SU-DHL-6 (cell line): Measurements from ENCODE around the gene ATCAY.

ENCODE experiments used
- H2AFZ ChIP-seq: fragments of 200-600 bp; sonication (generic); 2 replicates; pipeline ENCODE4 v1.6.1; 2014; ENCODE audit warnings: low read depth, mild to moderate bottlenecking, moderate library complexity, mixed read lengths, antibody characterized with exemption, low read length; ENCODE audit not compliant: severe bottlenecking
- H3F3A ChIP-seq: fragments of 200-600 bp; shearing (Covaris generic); 2 replicates; pipeline ENCODE4 v1.6.0; 2016; ENCODE audit warnings: antibody characterized with exemption, mild to moderate bottlenecking; ENCODE audit not compliant: insufficient read depth
- H3K27ac ChIP-seq: fragments of 200-600 bp; sonication (generic); 2 replicates; pipeline ENCODE4 v1.5.1; 2016; ENCODE audit warnings: low read depth, mild to moderate bottlenecking, low read length, moderate library complexity, mixed read lengths
- H3K27me3 ChIP-seq: fragments of 200-600 bp; sonication (generic), shearing (Covaris generic); 2 replicates; pipeline ENCODE4 v1.6.0; 2014; ENCODE audit warnings: mild to moderate bottlenecking, low read length
- H3K36me3 ChIP-seq: fragments of 200-600 bp; sonication (generic); 2 replicates; pipeline ENCODE4 v1.6.1; 2014; ENCODE audit warnings: mild to moderate bottlenecking, low read length, mixed read lengths
- H3K4me2 ChIP-seq: fragments of 300-600, 200-600 bp; shearing (Covaris generic), sonication (generic); 2 replicates; pipeline ENCODE4 v1.6.0; 2014; ENCODE audit warnings: low read length, low read depth, mild to moderate bottlenecking; ENCODE audit not compliant: poor library complexity, severe bottlenecking
- H3K4me3 ChIP-seq: fragments of 200-600 bp; sonication (generic); 2 replicates; pipeline ENCODE4 v1.5.1; 2014; ENCODE audit warnings: antibody characterized with exemption, low read length, mild to moderate bottlenecking, mixed read lengths; ENCODE audit not compliant: insufficient read depth, poor library complexity, severe bottlenecking
- H3K79me2 ChIP-seq: fragments of 200-600 bp; sonication (generic); 2 replicates; pipeline ENCODE4 v1.6.1; 2014; ENCODE audit warnings: mild to moderate bottlenecking, low read length, moderate library complexity; ENCODE audit not compliant: insufficient read depth
- H3K9ac ChIP-seq: fragments of 200-600 bp; sonication (generic); 2 replicates; pipeline ENCODE4 v1.7.0; 2014; ENCODE audit warnings: mild to moderate bottlenecking, low read length
- H3K9me2 ChIP-seq: fragments of 200-600 bp; sonication (generic); replicated peaks from 2 replicates; pipeline ENCODE4 v1.6.1; 2014; ENCODE audit warnings: low read length; ENCODE audit not compliant: insufficient read depth
- H3K9me3 ChIP-seq: fragments of 200-600 bp; sonication (generic); 2 replicates; pipeline ENCODE4 v1.6.1; 2014; ENCODE audit warnings: low read length, mixed read lengths; ENCODE audit not compliant: insufficient read depth
- H4K20me1 ChIP-seq: fragments of 200-600 bp; sonication (generic); 2 replicates; pipeline ENCODE4 v1.6.1; 2014; ENCODE audit warnings: low read depth, mild to moderate bottlenecking, antibody characterized with exemption, low read length, moderate library complexity, mixed read lengths
- EZH2phosphoT487 ChIP-seq: fragments of 200-600 bp; sonication (generic), shearing (Covaris generic); conservative IDR thresholded peaks from 2 replicates; pipeline ENCODE4 v1.6.1; 2018; ENCODE audit warnings: mild to moderate bottlenecking, antibody characterized with exemption, low read length, moderate library complexity, mixed read lengths
- TF ChIP-seq, protein P1 (sequence below): fragments of 200-600 bp; sonication (generic); IDR thresholded peaks from one replicate; pipeline ENCODE4 v1.5.1; 2017; ENCODE audit warnings: antibody characterized with exemption, mild to moderate bottlenecking, low read length, moderate library complexity; ENCODE audit not compliant: insufficient read depth, poor library complexity, severe bottlenecking

The ATCAY gene

DNA sequence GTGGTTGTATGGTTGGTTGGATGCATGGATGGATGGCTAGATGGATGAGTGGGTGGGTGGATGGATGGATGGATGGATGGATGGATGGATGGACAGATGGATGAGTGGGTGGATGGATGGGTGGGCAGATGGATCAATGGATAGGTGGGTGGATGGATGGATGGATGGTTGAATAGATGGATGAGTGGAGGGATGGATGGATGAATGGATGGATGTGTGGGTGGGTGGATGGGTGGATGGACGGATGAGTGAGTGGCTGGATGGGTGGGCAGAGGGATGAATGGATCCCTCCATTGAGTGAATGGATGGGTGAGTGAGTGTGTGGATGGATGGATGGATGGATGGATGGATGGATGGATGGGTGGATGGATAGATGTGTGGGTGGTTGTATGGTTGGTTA, 43.4 kb downstream of the ATCAY start:
- Histone ChIP-seq H3F3A (no peaks in the 10 kb centered on the region), H3K9me2 (no peaks in the 10 kb centered on the region), H3K27me3 (no peaks in the 10 kb centered on the region), H3K27ac (no peak overlapping the region), H3K4me3 (no peak overlapping the region), H3K79me2 (no peaks in the 10 kb centered on the region), H3K9me3 (peaks cover 4% of the 10 kb centered on the region; the same call in 1 of the 2 replicates), H3K36me3 (no peaks in the 10 kb centered on the region), H3K4me2 (no peak overlapping the region), H4K20me1 (no peaks in the 10 kb centered on the region), H2AFZ (no peak overlapping the region), H3K9ac (no peak overlapping the region)
- no peak for TF ChIP-seq EZH2phosphoT487
- TF ChIP-seq, protein P1, sequence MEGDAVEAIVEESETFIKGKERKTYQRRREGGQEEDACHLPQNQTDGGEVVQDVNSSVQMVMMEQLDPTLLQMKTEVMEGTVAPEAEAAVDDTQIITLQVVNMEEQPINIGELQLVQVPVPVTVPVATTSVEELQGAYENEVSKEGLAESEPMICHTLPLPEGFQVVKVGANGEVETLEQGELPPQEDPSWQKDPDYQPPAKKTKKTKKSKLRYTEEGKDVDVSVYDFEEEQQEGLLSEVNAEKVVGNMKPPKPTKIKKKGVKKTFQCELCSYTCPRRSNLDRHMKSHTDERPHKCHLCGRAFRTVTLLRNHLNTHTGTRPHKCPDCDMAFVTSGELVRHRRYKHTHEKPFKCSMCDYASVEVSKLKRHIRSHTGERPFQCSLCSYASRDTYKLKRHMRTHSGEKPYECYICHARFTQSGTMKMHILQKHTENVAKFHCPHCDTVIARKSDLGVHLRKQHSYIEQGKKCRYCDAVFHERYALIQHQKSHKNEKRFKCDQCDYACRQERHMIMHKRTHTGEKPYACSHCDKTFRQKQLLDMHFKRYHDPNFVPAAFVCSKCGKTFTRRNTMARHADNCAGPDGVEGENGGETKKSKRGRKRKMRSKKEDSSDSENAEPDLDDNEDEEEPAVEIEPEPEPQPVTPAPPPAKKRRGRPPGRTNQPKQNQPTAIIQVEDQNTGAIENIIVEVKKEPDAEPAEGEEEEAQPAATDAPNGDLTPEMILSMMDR: no peak

DNA sequence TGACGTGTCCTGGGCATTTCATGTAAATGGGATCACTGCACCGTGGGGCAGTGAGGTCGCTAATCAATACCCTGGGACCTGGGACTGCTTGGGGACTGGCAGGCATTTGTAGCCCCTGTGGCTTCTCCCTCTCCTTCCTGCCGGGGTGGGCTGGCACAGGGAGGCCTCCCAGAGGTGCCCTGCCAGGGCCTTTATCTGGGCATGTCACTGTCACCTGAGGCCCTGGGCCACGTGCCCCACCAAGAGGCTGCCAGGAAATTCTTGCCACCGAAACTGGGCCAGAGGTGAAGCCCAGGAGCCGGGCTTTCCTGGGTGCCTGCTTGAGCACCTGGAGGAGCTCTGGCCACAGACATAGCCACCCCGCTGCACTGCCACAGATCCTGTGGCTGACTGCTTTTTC, 50.6 kb downstream of the ATCAY start:
- no peak overlapping the region for H3K9ac ChIP-seq
- no peaks in the 10 kb centered on the region for H3K27me3 ChIP-seq
- no peak overlapping the region for H3K4me2 ChIP-seq
- no peaks in the 10 kb centered on the region for H3K79me2 ChIP-seq
- no peaks in the 10 kb centered on the region for H3K9me2 ChIP-seq
- H2AFZ ChIP-seq: no peak overlapping the region
- H3K9me3 ChIP-seq: no peaks in the 10 kb centered on the region
- H3K27ac ChIP-seq: no peak overlapping the region
- no peaks in the 10 kb centered on the region for H3K36me3 ChIP-seq
- TF ChIP-seq EZH2phosphoT487: no peak
- TF ChIP-seq, protein P1: no peak
- H4K20me1 ChIP-seq: no peaks in the 10 kb centered on the region
- H3K4me3 ChIP-seq: no peak overlapping the region
- H3F3A ChIP-seq: no peaks in the 10 kb centered on the region

DNA sequence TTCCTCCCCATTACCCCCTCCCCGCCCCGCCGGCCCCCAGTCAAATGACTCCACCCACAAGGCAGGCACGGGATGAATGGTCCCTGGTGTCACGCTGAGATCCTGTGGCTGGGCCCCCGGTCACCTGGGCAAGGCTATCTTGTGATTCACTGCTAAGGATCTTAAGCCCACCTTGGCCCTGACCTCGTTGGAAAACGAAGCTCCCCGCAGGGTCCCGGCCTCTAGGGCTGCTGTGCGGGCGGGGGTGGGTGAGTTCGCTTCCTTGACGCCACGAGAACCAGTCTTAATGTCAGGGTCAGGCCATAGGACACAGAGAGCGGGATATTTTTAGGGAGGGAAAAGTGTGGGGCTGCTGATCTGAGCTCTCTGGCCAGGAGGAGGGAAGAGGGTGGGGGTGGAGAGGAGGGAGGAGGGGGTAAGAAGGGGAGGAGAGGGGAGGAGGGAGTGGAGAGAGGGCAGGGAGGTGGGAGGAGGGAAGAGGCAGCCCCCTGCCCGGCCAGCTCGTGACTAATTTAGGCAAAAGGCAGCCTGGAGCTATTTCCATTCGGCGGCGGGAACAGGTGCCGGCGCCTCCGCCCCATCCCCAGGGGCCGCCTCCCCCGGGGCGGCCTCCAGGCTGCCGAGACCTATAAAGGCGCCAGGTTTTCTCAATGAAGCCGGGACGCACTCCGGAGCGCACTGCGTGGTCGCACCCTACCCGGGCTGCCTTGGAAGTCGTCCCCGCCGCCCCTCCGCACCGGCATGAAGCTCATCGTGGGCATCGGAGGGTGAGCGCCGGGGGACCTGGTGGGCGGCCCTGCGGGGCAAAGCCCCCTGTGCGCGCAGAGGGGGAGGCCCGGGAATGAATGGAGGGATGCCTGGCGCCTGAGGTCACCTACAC, 52.7 kb downstream of the ATCAY start, which contains the start of gene NMRK2:
NMRK2 (plus strand) TSS at position 139 of the 880 bp plus-strand sequence; CDS start at position 742, 603 bp downstream.
- H3K4me2 ChIP-seq: no peak within 1 kb of the TSS
- H3K27ac ChIP-seq: no peak within 1 kb of the TSS
- TF ChIP-seq, protein P1: no peak
- TF ChIP-seq EZH2phosphoT487: no peak
- H3K9me3 ChIP-seq: no peaks in the 10 kb centered on the region
- H3K9ac ChIP-seq: no peak within 1 kb of the TSS
- no peaks in the 10 kb centered on the region for H3K9me2 ChIP-seq
- no peaks in the 10 kb centered on the region for H3K79me2 ChIP-seq
- no peak within 1 kb of the TSS for H2AFZ ChIP-seq
- no peaks in the 10 kb centered on the region for H3K27me3 ChIP-seq
- H3K36me3 ChIP-seq: no peaks in the 10 kb centered on the region
- H4K20me1 ChIP-seq: no peaks in the 10 kb centered on the region
- no peak within 1 kb of the TSS for H3K4me3 ChIP-seq
- no peaks in the 10 kb centered on the region for H3F3A ChIP-seq
